Esophagus muscularis mucosa (tissue), 4 donors: Measurements from ENCODE around the gene HID1.

ENCODE experiments used
- EP300 ChIP-seq: sonication (generic); formaldehyde crosslinking; IDR thresholded peaks from one replicate; pipeline ENCODE4 v1.6.1; 2017; ENCODE audit warnings: antibody characterized with exemption
- POLR2A ChIP-seq: fragments of 450-650 bp; IDR thresholded peaks from one replicate; pipeline ENCODE4 v1.6.1; 2017; ENCODE audit warnings: antibody characterized with exemption, moderate library complexity, mild to moderate bottlenecking, low read depth
- TF ChIP-seq, protein P1 (sequence below), 3 experiments: fragments of 200-600 bp in 2 of 3; fragments of 450-650 bp in 1 of 3; sonication (generic) in 2 of 3; IDR thresholded peaks; one replicate each; pipeline ENCODE4 v1.5.1; 2017 to 2019; ENCODE audit warnings: antibody characterized with exemption in 3 of 3, mild to moderate bottlenecking in 2 of 3, moderate library complexity in 1 of 3

DNA sequence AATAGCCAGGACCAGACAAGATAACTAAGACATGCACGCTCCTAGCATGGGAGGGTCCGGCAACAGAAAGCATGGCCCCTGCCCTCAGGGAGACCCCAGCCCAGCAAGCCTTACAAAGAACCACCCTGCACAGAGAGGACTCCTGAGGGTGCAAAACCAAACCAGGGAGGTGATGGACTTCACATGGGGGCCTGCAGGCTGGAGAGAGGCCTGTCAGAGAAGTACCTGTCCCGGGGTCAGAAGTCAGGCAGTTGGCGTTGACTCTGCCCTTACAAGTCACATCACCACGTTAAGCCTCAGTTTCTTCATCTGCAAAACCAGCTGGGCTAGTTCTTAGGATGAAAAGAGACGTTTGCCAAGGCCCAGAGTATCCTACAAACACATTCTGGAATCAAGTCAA lies 43.8 kb downstream of the HID1 start:
- TF ChIP-seq POLR2A (no peak), EP300 (no peak)
- TF ChIP-seq, protein P1, sequence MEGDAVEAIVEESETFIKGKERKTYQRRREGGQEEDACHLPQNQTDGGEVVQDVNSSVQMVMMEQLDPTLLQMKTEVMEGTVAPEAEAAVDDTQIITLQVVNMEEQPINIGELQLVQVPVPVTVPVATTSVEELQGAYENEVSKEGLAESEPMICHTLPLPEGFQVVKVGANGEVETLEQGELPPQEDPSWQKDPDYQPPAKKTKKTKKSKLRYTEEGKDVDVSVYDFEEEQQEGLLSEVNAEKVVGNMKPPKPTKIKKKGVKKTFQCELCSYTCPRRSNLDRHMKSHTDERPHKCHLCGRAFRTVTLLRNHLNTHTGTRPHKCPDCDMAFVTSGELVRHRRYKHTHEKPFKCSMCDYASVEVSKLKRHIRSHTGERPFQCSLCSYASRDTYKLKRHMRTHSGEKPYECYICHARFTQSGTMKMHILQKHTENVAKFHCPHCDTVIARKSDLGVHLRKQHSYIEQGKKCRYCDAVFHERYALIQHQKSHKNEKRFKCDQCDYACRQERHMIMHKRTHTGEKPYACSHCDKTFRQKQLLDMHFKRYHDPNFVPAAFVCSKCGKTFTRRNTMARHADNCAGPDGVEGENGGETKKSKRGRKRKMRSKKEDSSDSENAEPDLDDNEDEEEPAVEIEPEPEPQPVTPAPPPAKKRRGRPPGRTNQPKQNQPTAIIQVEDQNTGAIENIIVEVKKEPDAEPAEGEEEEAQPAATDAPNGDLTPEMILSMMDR (IDR thresholded peaks at IDR 0.05): no peak
